Psoas muscle (tissue), 8 donors: Measurements from ENCODE around the gene FECH. TPM values are rescaled to one million over a fixed set of nuclear protein-coding genes. Genes with fewer than 3 reads are reported as not detected.
A peak's percentile ranks its signal among the peaks of the same experiment; 100 is the strongest.

ENCODE experiments used
- ATAC-seq, 4 donors: fragments of 200-7000 bp; cut with Tn5 transposase; one replicate each; pipeline ENCODE4 v1.9.1; 2020; ENCODE audit warnings: moderate library complexity in 3 of 4, mild to moderate bottlenecking in 2 of 4
- DNase-seq, 2 donors: peaks; one replicate each; pipeline ENCODE4 v3.0.0-alpha.2; 2020
- H3K27ac ChIP-seq: fragments of 200-600 bp; one replicate; pipeline ENCODE4 v1.8.0; 2022
- H3K27me3 ChIP-seq, 3 donors: fragments of 200-600 bp in 1 of 3; one replicate each; pipeline versions ENCODE4 v1.6.1 to v1.8.0; 2013 to 2022; ENCODE audit warnings: low read length in 2 of 3, mild to moderate bottlenecking in 2 of 3, moderate library complexity in 1 of 3; ENCODE audit not compliant: insufficient read depth in 3 of 3
- H3K36me3 ChIP-seq, 2 donors: fragments of 200-600 bp in 1 of 2; one replicate each; pipeline versions ENCODE4 v1.6.1 to v1.8.0; 2013 to 2022; ENCODE audit warnings: low read depth in 1 of 2, mild to moderate bottlenecking in 1 of 2, moderate library complexity in 1 of 2; ENCODE audit not compliant: insufficient read depth in 1 of 2
- H3K4me1 ChIP-seq: fragments of 200-600 bp; one replicate; pipeline ENCODE4 v1.8.0; 2022
- H3K4me3 ChIP-seq: fragments of 200-600 bp; one replicate; pipeline ENCODE4 v1.8.0; 2022; ENCODE audit warnings: mild to moderate bottlenecking
- H3K9me3 ChIP-seq: fragments of 200-600 bp; one replicate; pipeline ENCODE4 v1.8.0; 2022
- CTCF ChIP-seq: fragments of 200-600 bp; IDR thresholded peaks from one replicate; pipeline ENCODE4 v1.8.0; 2022; ENCODE audit warnings: antibody characterized with exemption
- WGBS, 3 donors: extraction: QIAGEN DNeasy Blood & Tissue Kit; methylation state at CpG; one replicate each; pipeline versions ENCODE4 v1.1.6 to v1.1.7; 2013; 5-methylcytosine and 5-hydroxymethylcytosine counted together
- intact Hi-C, 2 donors: fragments of 100-400 bp; cut with DNase I; formaldehyde crosslinking; loops; one replicate each; pipeline versions ENCODE4 v1.11.0 to v1.14.2; 2022
- long read RNA-seq, 2 donors: library from polyadenylated mRNA; unstranded; transcript quantifications; one replicate each; pipeline ENCODE4 v2.0.0, GENCODE V29; 2021
- polyA plus RNA-seq, 3 donors: library from polyadenylated mRNA; stranded (reverse); fragments of 200-250 nt; gene quantifications; one replicate each; pipeline ENCODE4 v1.2.3, GENCODE V29; 2013
- total RNA-seq, 4 donors: library from RNA; stranded (reverse); fragmentation: NEBNext Ultra II Directional in 2 of 4; extraction: Animal tissue kit (Norgen Biotek cat#: 25700) in 2 of 4; gene quantifications; one replicate each; pipeline versions ENCODE4 v1.2.1 to v1.2.4, GENCODE V29; 2021 to 2023
- donor health status: healthy with polysubstance abuse.
- donor health status: DM: no; HTN: no; CAD: no; lungs with moderate emphysema.
- donor health status: Bipolar disorder and iron deficiency.
- donor health status: healthy.
- donor health status: DM: yes; HTN: yes; CAD: no.
- donor health status: DM: no; HTN: no; CAD: no.
- donor health status: DM: no; HTN: no; CAD: no.
- donor health status: DM: yes; HTN: yes; CAD: no.

The FECH gene
- total RNA-seq (10 to 100 TPM; 36.5 to 51.4 (median 44.8) TPM), polyA plus RNA-seq (10 to 100 TPM; 14.4 to 59.7 (median 17.1) TPM)
- long read RNA-seq, donor 1, transcript FECH-201 (11 exons, 3,853 nt), result major isoform, 32 of 38 reads
- long read RNA-seq, donor 1, partial matches to known transcripts, result 2 of 38 reads
- long read RNA-seq, donor 1, other reads (novel, unspliced or antisense), result 2 of 38 reads
- long read RNA-seq, donor 2, transcript FECH-201 (11 exons, 3,853 nt), result major isoform, 39 of 59 reads
- long read RNA-seq, donor 2, transcript FECH-202 (11 exons, 2,526 nt), result minor isoform, 6 of 59 reads
- long read RNA-seq, donor 2, partial matches to known transcripts, result 5 of 59 reads
- long read RNA-seq, donor 2, other reads (novel, unspliced or antisense), result 9 of 59 reads

- TF ChIP-seq CTCF, result no peak
- peak within 1 kb of the TSS; percentile 100 for H3K4me3 ChIP-seq
- intact Hi-C loops, result no loop called here
- WGBS, 3 donors, result 0% methylated on average over 41 to 80 of the region's 80 CpGs
- ATAC-seq (peak; percentile 96 to 99 (median 98)), DNase-seq (peak; percentile 89 to 93)
- no peaks in the 10 kb centered on the region for H3K27me3 ChIP-seq
- H3K27ac ChIP-seq, result peak within 1 kb of the TSS; percentile 93
- no peaks in the 10 kb centered on the region for H3K9me3 ChIP-seq
- H3K36me3 ChIP-seq, result peaks cover 0 to 20% of the 10 kb centered on the region in 2 donors
- peaks cover 10% of the 10 kb centered on the region for H3K4me1 ChIP-seq
These were observed at the start of gene FECH for GRCh38 chr18:57586251-57587049. Gene FECH (minus strand): TSS chr18:57586702. CDS start chr18:57586620, 82 bp downstream.

GRCh38 chr18:57635003-57635822 lies 48.7 kb upstream of the FECH start:
- Histone ChIP-seq H3K4me3 (no peak overlapping the region), H3K9me3 (no peaks in the 10 kb centered on the region), H3K27me3 (no peaks in the 10 kb centered on the region), H3K36me3 (no peaks in the 10 kb centered on the region), H3K27ac (no peak overlapping the region), H3K4me1 (peaks cover 7% of the 10 kb centered on the region)
- ATAC-seq (peak in 1 of 4 donors; percentile 64), DNase-seq (no peak)
- TF ChIP-seq CTCF, result no peak
- intact Hi-C loops, result no loop called here
- WGBS, 3 donors, result 57 to 66% (median 59%) methylated on average over 4 of the region's 4 CpGs

GRCh38 chr18:57631697-57632096 lies 45.2 kb upstream of the FECH start:
- WGBS, 3 donors, result 84 to 87% (median 86%) methylated on average over 2 of the region's 2 CpGs
- ATAC-seq (no peak), DNase-seq (no peak)
- Histone ChIP-seq H3K36me3 (no peaks in the 10 kb centered on the region), H3K4me3 (no peak overlapping the region), H3K27me3 (no peaks in the 10 kb centered on the region), H3K27ac (no peak overlapping the region), H3K4me1 (peaks cover 7% of the 10 kb centered on the region), H3K9me3 (no peaks in the 10 kb centered on the region)
- TF ChIP-seq CTCF, result no peak
- intact Hi-C loops, result loop anchor here in 1 of 2 donors (5.0 kb wide), 1 partner anchor 491 kb away; no protein-coding TSS in a partner anchor

GRCh38 chr18:57630754-57631595 lies 44.5 kb upstream of the FECH start:
- intact Hi-C loops, result loop anchor here in 1 of 2 donors (5.0 kb wide), 1 partner anchor 491 kb away; no protein-coding TSS in a partner anchor
- TF ChIP-seq CTCF, result no peak
- Histone ChIP-seq H3K27me3 (no peaks in the 10 kb centered on the region), H3K27ac (peak overlapping the region; percentile 78), H3K4me3 (peak overlapping the region; percentile 77), H3K4me1 (peaks cover 7% of the 10 kb centered on the region), H3K9me3 (no peaks in the 10 kb centered on the region), H3K36me3 (no peaks in the 10 kb centered on the region)
- WGBS, 3 donors, result 48 to 53% (median 52%) methylated on average over 13 of the region's 13 CpGs
- peak in 1 of 4 donors; percentile 5 for ATAC-seq
- no peak for DNase-seq
